Thyroid gland (tissue), 4 donors: ENCODE measurements around the gene TTC12.

ENCODE experiments used
- CTCF ChIP-seq, 6 experiments: fragments of 200-600 bp in 3 of 6; fragments of 450-650 bp in 3 of 6; sonication (generic) in 3 of 6; IDR thresholded peaks; one replicate each; pipeline ENCODE4 v1.5.1; 2016 to 2019; ENCODE audit warnings: antibody characterized with exemption in 6 of 6, mild to moderate bottlenecking in 2 of 6, inconsistent platforms in 1 of 6, moderate library complexity in 1 of 6
- POLR2A ChIP-seq, 2 donors: fragments of 450-650 bp; IDR thresholded peaks; one replicate each; pipeline ENCODE4 v1.6.1; 2017; ENCODE audit warnings: antibody characterized with exemption in 2 of 2, mild to moderate bottlenecking in 2 of 2, moderate library complexity in 1 of 2

- TF ChIP-seq POLR2A (IDR thresholded peaks at IDR 0.05) = no peak
- no peak for TF ChIP-seq CTCF (IDR thresholded peaks at IDR 0.05)
Observed at GRCh38 chr11:113415343-113415742, 101.0 kb downstream of the TTC12 start.
